HUES64 (cell line): Measurements from ENCODE around the gene NCOA1.
"Not testable (repeated sequence)": the region's sequence is repeated elsewhere in the genome, so short reads cannot be mapped to it uniquely, and the experiment has no call there.

ENCODE experiments used
- H3K27ac ChIP-seq: 2 replicates; pipeline ENCODE4 v1.7.0; 2013; ENCODE audit warnings: low read depth, low read length, inconsistent platforms
- H3K27me3 ChIP-seq: 2 replicates; pipeline ENCODE4 v1.6.1; 2013; ENCODE audit warnings: mild to moderate bottlenecking, low read length; ENCODE audit not compliant: insufficient read depth
- H3K36me3 ChIP-seq: 2 replicates; pipeline ENCODE4 v1.6.1; 2013; ENCODE audit warnings: mild to moderate bottlenecking, low read length; ENCODE audit not compliant: insufficient read depth
- H3K4me1 ChIP-seq: 2 replicates; pipeline ENCODE4 v1.6.1; 2013; ENCODE audit warnings: mild to moderate bottlenecking, low read length, moderate library complexity; ENCODE audit not compliant: insufficient read depth
- H3K4me3 ChIP-seq: 2 replicates; pipeline ENCODE4 v1.5.1; 2013; ENCODE audit warnings: mild to moderate bottlenecking, low read length, moderate library complexity
- H3K9ac ChIP-seq: 2 replicates; pipeline ENCODE4 v1.6.1; 2013; ENCODE audit warnings: mild to moderate bottlenecking, low read depth, low read length
- H3K9me3 ChIP-seq: 2 replicates; pipeline ENCODE4 v1.6.1; 2013; ENCODE audit warnings: low read depth, low read length; ENCODE audit not compliant: insufficient read depth
- WGBS: fragments of 150-250, 120-280 bp; methylation state at CpG from one replicate; pipeline ENCODE4 v1.1.7; 2013; ENCODE audit warnings: missing lambda C conversion rate; 5-methylcytosine and 5-hydroxymethylcytosine counted together

Gene NCOA1

DNA sequence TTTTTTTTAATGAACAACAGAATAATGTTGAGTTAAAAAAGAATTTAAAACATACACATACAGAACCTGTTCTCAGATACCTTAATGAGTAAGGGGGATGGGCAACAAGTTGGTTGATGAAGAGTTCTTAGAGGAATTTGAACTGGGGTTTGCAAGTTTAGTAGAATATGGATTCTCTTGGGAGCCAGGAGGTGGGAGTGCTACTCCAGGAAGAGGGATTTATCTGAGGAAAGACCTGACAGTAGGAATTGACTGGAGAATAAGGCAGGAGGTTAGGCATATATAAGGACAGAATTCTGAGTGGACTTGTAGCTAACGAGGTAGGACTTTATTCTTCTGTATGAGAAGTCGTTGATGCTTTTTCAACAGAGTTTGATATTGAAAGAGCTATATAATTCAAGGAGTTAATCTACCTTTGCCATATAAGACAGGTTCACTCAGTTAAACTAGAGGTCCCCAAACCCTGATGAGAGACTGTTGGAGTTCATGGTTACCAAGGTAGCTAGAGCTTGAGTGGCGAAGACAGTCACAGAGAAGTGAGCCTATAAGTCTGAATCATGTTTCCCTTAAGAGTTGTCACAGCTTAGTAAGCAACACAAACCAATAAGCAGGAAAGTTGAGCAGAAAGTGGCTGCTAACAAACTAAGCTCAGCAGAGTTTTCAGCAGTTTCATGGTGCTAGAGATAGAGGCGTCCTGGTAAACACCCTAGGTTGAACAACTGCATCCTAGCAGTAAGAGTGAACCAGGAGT lies 88.2 kb downstream of the NCOA1 start:
- H3K27ac ChIP-seq: no peak overlapping the region
- H3K4me3 ChIP-seq: no peak overlapping the region
- no peaks in the 10 kb centered on the region for H3K9me3 ChIP-seq
- peaks cover 33% of the 10 kb centered on the region for H3K4me1 ChIP-seq
- no peaks in the 10 kb centered on the region for H3K27me3 ChIP-seq
- H3K9ac ChIP-seq: no peak overlapping the region
- no peaks in the 10 kb centered on the region for H3K36me3 ChIP-seq
- 94% methylated on average over 4 of the region's 4 CpGs for WGBS

DNA sequence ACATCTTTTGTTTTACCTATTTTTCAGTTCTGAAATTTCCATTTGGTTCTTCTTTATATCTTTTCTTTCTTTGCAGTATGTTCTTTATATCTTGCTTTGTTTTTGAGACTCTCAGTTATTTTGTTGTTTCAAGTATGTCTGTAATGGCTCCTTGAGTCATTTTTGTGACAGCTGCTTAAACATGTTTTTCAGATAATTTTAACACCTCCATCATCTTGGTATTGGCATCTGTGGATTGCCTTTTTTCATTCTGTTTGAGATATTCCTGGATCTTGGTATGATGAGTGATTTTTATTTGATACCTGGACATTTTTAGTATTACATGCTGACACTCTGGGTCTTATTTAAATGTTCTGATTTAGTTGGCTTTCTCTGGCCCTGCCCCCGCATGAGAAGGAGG lies 89.5 kb downstream of the NCOA1 start:
- Histone ChIP-seq H3K27ac (no peak overlapping the region), H3K4me3 (no peak overlapping the region), H3K9me3 (no peaks in the 10 kb centered on the region), H3K4me1 (peaks cover 33% of the 10 kb centered on the region), H3K27me3 (no peaks in the 10 kb centered on the region), H3K36me3 (no peaks in the 10 kb centered on the region), H3K9ac (no peak overlapping the region)
- 93% methylated on average over 1 of the region's 1 CpG for WGBS

DNA sequence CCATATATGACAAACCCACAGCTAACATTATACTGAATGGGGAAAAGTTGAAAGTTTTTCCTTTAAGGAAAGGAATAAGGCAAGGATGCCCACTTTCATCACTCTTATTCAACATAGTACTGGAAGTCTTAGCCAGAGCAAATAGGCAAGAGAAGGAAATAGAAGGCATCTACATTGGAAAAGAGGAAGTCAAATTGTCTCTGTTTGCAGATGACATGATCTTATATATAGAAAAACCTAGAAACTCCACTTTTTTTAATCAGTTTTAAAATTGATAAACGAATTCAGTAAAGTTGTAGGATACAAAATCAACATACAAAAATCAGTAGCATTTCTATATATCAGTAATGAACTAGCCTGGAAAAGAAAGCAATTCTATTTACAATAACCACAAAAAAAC lies 90.9 kb downstream of the NCOA1 start:
- H3K4me3 ChIP-seq, H3K27ac ChIP-seq, H3K9ac ChIP-seq, H3K27me3 ChIP-seq, H3K36me3 ChIP-seq, H3K9me3 ChIP-seq: not testable (repeated sequence)
- WGBS: no CpG with 5 or more reads among the region's 1 CpG
- H3K4me1 ChIP-seq: peaks cover 33% of the 10 kb centered on the region

DNA sequence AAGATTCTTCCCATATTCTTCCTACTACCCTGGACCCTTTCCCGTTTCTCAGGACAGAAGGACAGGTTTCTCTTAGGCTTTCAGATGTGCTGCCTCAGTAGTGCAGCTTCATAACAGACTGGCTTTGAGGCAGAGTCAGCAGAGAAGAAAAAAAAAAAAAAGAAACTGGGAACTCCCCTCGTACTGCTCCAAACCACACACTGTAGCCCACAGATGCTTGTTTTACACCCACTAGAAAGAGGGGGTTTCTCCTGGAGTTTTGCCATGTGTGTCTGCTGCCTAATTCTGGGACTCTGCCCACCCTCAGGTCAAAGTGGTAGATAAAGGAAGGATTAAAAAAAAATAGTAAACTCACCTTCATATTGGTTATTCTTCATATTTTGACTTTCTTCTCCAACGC lies 95.9 kb downstream of the NCOA1 start:
- no peaks in the 10 kb centered on the region for H3K9me3 ChIP-seq
- no peaks in the 10 kb centered on the region for H3K36me3 ChIP-seq
- H3K27me3 ChIP-seq: no peaks in the 10 kb centered on the region
- 97% methylated on average over 2 of the region's 3 CpGs for WGBS
- H3K4me1 ChIP-seq: no peaks in the 10 kb centered on the region
- H3K9ac ChIP-seq: no peak overlapping the region
- no peak overlapping the region for H3K27ac ChIP-seq
- no peak overlapping the region for H3K4me3 ChIP-seq

DNA sequence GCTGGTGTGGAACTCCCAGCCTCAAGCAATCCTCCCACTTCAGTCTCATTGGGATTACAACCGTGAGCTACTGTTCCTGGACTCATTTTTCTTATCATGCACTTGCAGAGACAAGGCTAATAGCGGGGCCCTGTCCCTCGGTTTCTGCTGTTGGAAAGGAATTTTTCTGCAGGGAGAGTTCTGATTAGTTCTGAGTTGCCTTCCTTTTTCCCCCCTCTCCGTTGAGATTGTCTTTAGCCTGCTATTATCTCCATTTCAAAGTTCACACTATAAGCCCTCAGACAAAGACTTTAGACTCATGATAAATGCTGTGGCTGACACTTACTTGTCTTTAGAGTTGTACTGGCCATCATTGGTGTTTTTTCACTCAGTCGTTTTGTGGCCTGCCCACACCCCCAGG lies 97.2 kb downstream of the NCOA1 start:
- Histone ChIP-seq H3K36me3 (no peaks in the 10 kb centered on the region), H3K9me3 (no peaks in the 10 kb centered on the region)
- WGBS: 87% methylated on average over 5 of the region's 5 CpGs

DNA sequence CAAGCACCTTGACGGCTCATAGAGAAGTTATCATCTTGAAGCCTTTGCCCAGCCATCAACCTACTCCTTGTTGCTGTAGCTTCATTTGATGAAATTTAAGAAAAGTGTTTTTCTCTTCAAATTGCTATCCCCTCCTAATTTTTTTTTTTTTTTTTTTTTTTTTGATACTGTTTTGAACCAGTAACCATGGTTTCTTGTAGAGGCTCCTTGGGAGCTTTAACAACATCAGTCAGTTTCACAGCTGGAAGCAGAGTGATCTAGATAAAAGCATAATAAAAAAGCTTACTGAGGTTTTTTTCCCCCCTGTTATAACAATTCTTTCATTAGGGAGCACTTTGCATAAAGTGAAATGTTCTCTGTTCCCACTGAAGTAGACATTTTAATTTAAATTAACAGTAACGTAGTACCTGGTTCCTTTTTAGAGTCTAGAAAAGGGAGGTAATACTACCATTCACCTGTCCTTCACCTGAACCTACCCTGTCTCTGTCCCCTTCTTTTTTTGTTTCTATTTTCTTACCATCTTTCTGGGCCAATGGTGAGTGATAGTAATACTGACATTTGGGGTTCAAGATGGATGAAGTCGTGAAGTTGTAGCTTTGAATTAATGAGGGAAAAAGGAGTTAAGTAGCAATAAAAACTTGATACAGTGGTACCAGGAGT lies 101.5 kb downstream of the NCOA1 start:
- whole genome bisulfite sequencing: 86% methylated on average over 3 of the region's 3 CpGs
- Histone ChIP-seq H3K4me3 (no peak overlapping the region), H3K9ac (no peak overlapping the region), H3K4me1 (peaks cover 11% of the 10 kb centered on the region), H3K9me3 (no peaks in the 10 kb centered on the region), H3K27me3 (no peaks in the 10 kb centered on the region), H3K27ac (peak overlapping the region; percentile 46; the same call in 1 of the 2 replicates), H3K36me3 (no peaks in the 10 kb centered on the region)

More for the DNA sequence above, 97.2 kb downstream of the NCOA1 start:
- Histone ChIP-seq H3K27ac (no peak overlapping the region), H3K4me3 (no peak overlapping the region), H3K4me1 (peaks cover 11% of the 10 kb centered on the region), H3K27me3 (no peaks in the 10 kb centered on the region), H3K9ac (no peak overlapping the region)

DNA sequence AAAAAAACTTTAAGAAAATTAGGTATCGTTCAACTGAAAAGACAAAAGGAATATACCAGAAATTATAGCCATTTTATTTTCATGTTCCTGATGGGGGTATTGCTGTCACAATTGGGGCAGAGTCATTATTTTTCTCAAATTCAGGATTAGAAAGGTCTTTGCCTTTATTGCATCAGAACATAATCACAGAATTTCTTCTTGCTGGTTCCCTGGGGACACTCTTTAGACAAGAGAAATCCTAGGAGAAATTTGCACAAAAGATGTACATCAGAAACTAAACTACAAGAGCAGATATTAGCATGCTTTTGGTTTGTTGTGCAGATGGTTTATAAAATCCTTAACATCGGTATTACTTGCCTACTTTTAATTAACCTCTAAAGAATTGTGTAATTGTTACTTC lies 103.2 kb downstream of the NCOA1 start:
- 100% methylated on average over 1 of the region's 2 CpGs for WGBS
- Histone ChIP-seq H3K4me3 (no peak overlapping the region), H3K27me3 (no peaks in the 10 kb centered on the region), H3K27ac (no peak overlapping the region), H3K36me3 (no peaks in the 10 kb centered on the region), H3K4me1 (peaks cover 11% of the 10 kb centered on the region), H3K9me3 (no peaks in the 10 kb centered on the region), H3K9ac (no peak overlapping the region)

DNA sequence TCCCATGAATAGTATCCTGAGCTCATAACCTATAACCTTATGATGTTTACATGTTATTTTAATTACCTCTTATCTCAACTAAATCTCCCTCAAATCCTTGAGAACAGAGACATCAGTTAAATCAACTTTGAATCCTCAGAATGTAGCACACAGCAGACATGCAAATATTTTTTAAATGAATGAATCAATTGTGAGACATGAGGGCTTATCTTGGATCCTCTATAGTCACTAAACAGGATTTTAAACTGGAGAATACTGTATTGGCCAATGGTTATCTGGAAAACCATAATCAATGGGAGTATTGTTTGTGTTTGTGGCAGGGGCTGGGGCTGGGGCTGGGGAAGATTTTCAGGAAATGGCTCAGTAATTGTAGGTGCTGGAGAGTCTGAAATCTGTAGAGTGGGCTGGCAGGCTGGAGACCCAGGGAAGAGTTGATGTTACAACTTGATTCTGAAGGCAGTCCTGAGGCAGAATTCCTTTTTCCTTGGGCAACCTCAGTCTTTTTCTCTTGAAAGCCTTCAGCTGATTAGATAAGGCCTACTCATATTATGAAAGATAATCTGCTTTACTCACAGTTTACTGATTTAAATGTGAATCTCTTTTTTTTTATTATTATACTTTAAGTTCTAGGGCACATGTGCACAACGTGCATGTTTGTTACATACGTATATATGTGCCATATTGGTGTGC lies 106.3 kb downstream of the NCOA1 start:
- Histone ChIP-seq H3K36me3 (no peaks in the 10 kb centered on the region), H3K4me1 (peaks cover 8% of the 10 kb centered on the region), H3K27ac (no peak overlapping the region), H3K27me3 (no peaks in the 10 kb centered on the region), H3K9ac (no peak overlapping the region), H3K4me3 (no peak overlapping the region), H3K9me3 (no peaks in the 10 kb centered on the region)
- 94% methylated on average over 2 of the region's 2 CpGs for WGBS

DNA sequence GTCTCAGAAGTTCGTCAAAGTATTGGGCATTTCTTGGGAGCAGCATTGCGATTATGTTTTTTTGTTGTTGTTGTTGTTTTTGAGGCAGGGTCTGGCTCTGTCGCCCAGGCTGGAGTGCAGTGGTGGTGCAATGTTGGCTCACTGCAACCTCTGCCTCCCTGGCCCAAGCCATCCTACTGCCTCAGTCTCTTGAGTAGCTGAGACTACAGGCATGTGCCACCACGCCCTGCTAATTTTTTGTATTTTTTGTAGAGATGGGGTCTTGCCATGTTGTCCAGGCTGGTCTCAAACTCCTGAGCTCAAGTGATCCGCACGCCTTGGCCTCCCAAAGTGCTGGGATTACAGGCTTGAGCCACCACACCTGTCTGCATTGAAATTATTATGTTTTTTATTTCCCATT lies 109.1 kb downstream of the NCOA1 start:
- whole genome bisulfite sequencing: 96% methylated on average over 6 of the region's 6 CpGs
- H3K9me3 ChIP-seq, H3K36me3 ChIP-seq, H3K27me3 ChIP-seq, H3K9ac ChIP-seq, H3K4me3 ChIP-seq, H3K27ac ChIP-seq, H3K4me1 ChIP-seq: not testable (repeated sequence)

DNA sequence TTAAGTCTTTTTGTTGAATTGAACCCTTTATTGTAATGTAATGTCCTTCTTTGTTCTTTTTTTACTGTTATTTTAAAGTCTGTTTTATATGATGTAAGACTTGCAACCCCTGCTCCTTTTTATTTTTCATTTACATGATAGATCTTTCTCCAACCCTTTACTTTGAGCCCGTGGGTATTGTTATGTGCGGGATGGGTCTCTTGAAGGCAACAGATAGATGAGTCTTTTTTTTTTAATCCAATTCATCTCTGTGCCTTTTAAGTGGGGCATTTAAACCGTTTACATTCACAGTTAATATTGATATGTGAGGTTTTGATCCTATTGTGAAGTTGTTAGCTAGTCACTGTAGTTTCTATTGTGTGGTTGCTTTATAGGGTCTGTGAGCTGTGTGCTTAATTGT lies 120.6 kb downstream of the NCOA1 start:
- Histone ChIP-seq H3K9ac (no peak overlapping the region), H3K9me3 (no peaks in the 10 kb centered on the region), H3K4me3 (no peak overlapping the region), H3K36me3 (no peaks in the 10 kb centered on the region), H3K27ac (no peak overlapping the region), H3K27me3 (no peaks in the 10 kb centered on the region), H3K4me1 (peaks cover 22% of the 10 kb centered on the region)
- WGBS: 56% methylated on average over 2 of the region's 3 CpGs

DNA sequence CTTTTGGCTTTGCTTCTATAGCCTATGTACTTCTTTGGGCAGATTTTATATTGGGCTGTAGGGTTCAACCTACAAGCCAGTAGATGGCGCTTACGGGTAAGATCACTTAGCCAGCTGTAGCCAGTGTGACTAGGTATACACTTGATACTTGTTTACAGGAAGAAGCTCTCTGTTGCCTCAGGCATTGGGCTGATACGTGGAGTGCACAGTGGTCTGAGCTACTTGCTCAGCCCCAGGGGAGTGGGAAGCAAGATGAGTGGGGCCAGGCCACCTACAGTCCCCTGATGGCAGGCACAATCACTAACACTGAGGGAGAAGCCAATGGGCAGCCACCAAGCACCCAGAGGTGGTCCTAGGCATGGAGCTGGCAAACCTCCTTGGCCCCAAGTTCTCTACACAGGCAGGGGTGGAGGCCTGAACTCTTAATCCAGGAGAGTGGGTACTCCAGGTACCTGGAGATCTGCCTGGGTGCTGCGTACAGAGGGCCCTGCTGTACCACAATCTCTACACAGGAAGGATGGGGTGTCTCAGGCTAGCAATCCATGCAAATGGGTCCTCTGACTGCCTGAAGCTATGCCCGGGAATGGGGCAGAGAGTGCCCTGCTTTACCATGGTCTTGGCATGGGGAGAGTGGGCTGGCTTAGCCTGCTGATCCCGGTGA lies 122.2 kb downstream of the NCOA1 start:
- Histone ChIP-seq H3K27ac (no peak overlapping the region), H3K27me3 (no peaks in the 10 kb centered on the region), H3K9ac (no peak overlapping the region), H3K36me3 (no peaks in the 10 kb centered on the region), H3K4me3 (no peak overlapping the region), H3K9me3 (no peaks in the 10 kb centered on the region), H3K4me1 (peaks cover 22% of the 10 kb centered on the region)
- 61% methylated on average over 6 of the region's 6 CpGs for WGBS
